Spinal cord (tissue), 10 donors: ENCODE results near the gene SPATA25. TPM values are rescaled to one million over a fixed set of nuclear protein-coding genes. Genes with fewer than 3 reads are reported as not detected.
A peak's percentile ranks its signal among the peaks of the same experiment; 100 is the strongest.

Experiments
- DNase-seq, 6 donors: peaks; one replicate each; pipeline versions ENCODE4 v3.0.0 to v3.0.0-alpha.2; 2013 to 2015; ENCODE audit warnings: low spot score in 6 of 6, low read depth in 4 of 6
- H3K27ac ChIP-seq: one replicate; pipeline ENCODE4 v1.5.1; 2013; ENCODE audit warnings: low read depth, low read length, control low read depth
- H3K27me3 ChIP-seq: one replicate; pipeline ENCODE4 v1.6.1; 2013; ENCODE audit warnings: low read length; ENCODE audit not compliant: control insufficient read depth, insufficient read depth
- H3K36me3 ChIP-seq: one replicate; pipeline ENCODE4 v1.6.1; 2013; ENCODE audit warnings: low read length; ENCODE audit not compliant: control insufficient read depth, insufficient read depth
- H3K4me1 ChIP-seq: one replicate; pipeline ENCODE4 v1.6.1; 2013; ENCODE audit warnings: low read length; ENCODE audit not compliant: control insufficient read depth, insufficient read depth
- H3K4me3 ChIP-seq: one replicate; pipeline ENCODE4 v1.5.1; 2013; ENCODE audit warnings: low read depth, low read length, control low read depth
- H3K9me3 ChIP-seq: one replicate; pipeline ENCODE4 v1.6.1; 2013; ENCODE audit warnings: low read length; ENCODE audit not compliant: control insufficient read depth, insufficient read depth
- WGBS: methylation state at CpG from one replicate; pipeline ENCODE4 v1.1.5; 2013; ENCODE audit warnings: missing lambda C conversion rate; ENCODE audit not compliant: insufficient coverage; 5-methylcytosine and 5-hydroxymethylcytosine counted together
- polyA plus RNA-seq, 2 donors: library from polyadenylated mRNA; unstranded; fragments of 120-200 nt; gene quantifications; one replicate each; pipeline ENCODE4 v1.2.1, GENCODE V29; 2013; ENCODE audit not compliant: insufficient read length in 2 of 2
- total RNA-seq, 2 donors: library from RNA; depleted of rRNA in 1 of 2; stranded (reverse); fragments of 120-200 nt in 1 of 2; fragments of >200 nt in 1 of 2; gene quantifications; one replicate each; pipeline versions ENCODE4 v1.2.3 to v1.2.4, GENCODE V29; 2013 to 2014
- donor health status: healthy.

Gene SPATA25
- total and polyA plus RNA-seq, 4 donors = 1.3 to 5.6 (median 2.8) TPM

DNA sequence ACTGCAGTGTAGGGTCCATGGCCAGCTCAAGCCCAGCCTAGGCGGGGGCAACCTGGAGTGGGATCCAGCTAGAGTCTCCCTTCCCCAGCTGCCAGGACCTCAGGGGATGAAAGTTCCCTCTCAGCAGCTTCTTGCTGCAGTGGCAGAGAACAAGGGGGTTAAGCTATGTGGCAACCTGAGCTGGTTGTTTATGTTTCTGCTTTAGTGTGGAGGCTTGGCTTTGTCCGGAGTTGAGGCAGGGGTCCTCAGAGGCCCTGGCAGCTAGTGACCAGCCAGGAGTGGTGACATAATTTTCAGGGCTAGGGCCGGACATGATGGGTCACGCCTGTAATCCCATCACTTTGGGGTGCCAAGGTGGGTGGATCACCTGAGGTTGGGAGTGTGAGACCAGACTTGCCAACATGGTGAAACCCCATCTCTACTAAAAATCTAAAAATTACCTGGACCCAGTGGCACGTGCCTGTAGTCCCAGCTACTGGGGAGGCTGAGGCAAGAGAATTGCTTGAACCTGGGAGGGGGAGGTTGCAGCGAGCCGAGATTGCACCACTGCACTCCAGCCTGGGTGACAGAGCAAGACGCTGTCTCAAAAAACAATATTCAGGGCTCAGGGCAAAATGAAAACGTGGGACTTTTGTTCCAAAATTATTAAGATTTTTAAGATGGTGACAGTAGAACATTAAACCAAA is 38.5 kb upstream of the SPATA25 start:
- Histone ChIP-seq H3K4me1 (no peaks in the 10 kb centered on the region), H3K27me3 (no peaks in the 10 kb centered on the region), H3K4me3 (no peak overlapping the region), H3K9me3 (no peaks in the 10 kb centered on the region), H3K27ac (no peak overlapping the region), H3K36me3 (no peaks in the 10 kb centered on the region)
- 64% methylated on average over 7 of the region's 9 CpGs for WGBS
- no peak for DNase-seq

- WGBS = 81% methylated on average over 14 of the region's 21 CpGs
- peak overlapping the region; percentile 82 for H3K27ac ChIP-seq
These were observed 37.2 kb upstream of the SPATA25 start for GRCh38 chr20:45924391-45925261.

DNA sequence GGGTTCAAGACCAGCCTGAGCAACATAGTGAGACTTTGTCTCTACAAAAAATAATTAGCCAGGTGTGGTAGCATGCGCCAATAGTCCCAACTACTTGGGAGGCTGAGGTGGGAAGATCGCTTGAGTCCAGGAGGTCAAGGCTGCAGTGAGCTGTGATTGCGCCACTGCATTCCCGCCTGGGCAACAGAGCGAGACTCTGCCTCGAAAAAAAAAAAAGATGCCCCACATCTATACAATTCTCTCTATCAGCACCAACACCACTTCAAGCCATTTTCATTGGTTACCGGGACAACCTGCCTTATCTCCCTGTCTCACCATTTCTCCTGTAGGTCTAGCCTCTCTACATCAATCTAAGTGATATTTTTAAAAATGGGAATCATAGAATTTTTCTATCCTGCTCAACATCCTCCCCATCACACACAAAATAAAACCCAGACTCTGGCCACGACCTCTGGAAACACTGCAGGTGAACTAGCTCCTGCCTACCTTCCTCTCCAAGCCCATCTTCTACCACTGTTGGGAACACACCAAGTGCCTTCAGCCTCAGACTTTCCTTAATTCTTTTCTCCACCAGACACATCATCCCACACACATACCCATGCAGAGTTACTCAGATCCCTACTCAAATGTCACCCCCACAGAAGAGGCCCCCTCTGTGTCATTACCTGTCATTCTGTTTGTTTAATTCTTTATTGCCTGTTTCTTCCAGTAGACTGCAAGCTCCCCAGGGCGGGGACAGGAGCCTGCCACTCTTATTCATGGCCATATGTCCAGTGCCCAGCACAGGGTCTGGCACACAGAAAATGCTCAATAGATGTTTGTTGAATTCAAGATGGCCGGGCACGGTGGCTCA is 34.1 kb upstream of the SPATA25 start:
- Histone ChIP-seq H3K4me3 (no peak overlapping the region), H3K9me3 (no peaks in the 10 kb centered on the region), H3K4me1 (peaks cover 8% of the 10 kb centered on the region), H3K27me3 (no peaks in the 10 kb centered on the region), H3K36me3 (no peaks in the 10 kb centered on the region), H3K27ac (peak overlapping the region; percentile 78)
- DNase-seq = no peak
- 83% methylated on average over 9 of the region's 11 CpGs for WGBS

More at GRCh38 chr20:45924391-45925261, 37.2 kb upstream of the SPATA25 start:
- Histone ChIP-seq H3K27me3 (no peaks in the 10 kb centered on the region), H3K4me1 (peaks cover 7% of the 10 kb centered on the region), H3K36me3 (no peaks in the 10 kb centered on the region), H3K9me3 (no peaks in the 10 kb centered on the region), H3K4me3 (no peak overlapping the region)
- DNase-seq = peak in 2 of 6 donors; percentile 39 to 78

- H3K27me3 ChIP-seq = no peaks in the 10 kb centered on the region
- no peak for DNase-seq
- H3K4me1 ChIP-seq = peaks cover 8% of the 10 kb centered on the region
- no peak overlapping the region for H3K4me3 ChIP-seq
- H3K27ac ChIP-seq = peak overlapping the region; percentile 78
- 75% methylated on average over 5 of the region's 9 CpGs for WGBS
- H3K36me3 ChIP-seq = no peaks in the 10 kb centered on the region
- no peaks in the 10 kb centered on the region for H3K9me3 ChIP-seq
These were observed 33.3 kb upstream of the SPATA25 start for GRCh38 chr20:45920462-45921336.

- peak in 2 of 6 donors; percentile 2 to 81 for DNase-seq
- 34% methylated on average over 6 of the region's 11 CpGs for WGBS
- Histone ChIP-seq H3K9me3 (no peaks in the 10 kb centered on the region), H3K4me3 (no peak overlapping the region), H3K4me1 (peaks cover 8% of the 10 kb centered on the region), H3K27ac (peak overlapping the region; percentile 78), H3K27me3 (no peaks in the 10 kb centered on the region), H3K36me3 (no peaks in the 10 kb centered on the region)
These were observed 32.3 kb upstream of the SPATA25 start for GRCh38 chr20:45919542-45920399.

- no peaks in the 10 kb centered on the region for H3K36me3 ChIP-seq
- H3K4me3 ChIP-seq = no peak overlapping the region
- peaks cover 8% of the 10 kb centered on the region for H3K4me1 ChIP-seq
- no peaks in the 10 kb centered on the region for H3K9me3 ChIP-seq
- peak overlapping the region; percentile 74 for H3K27ac ChIP-seq
- 94% methylated on average over 9 of the region's 12 CpGs for WGBS
- no peaks in the 10 kb centered on the region for H3K27me3 ChIP-seq
- DNase-seq = no peak
These were observed 31.5 kb upstream of the SPATA25 start for GRCh38 chr20:45918779-45919537.

GRCh38 chr20:45918182-45918737 is 30.8 kb upstream of the SPATA25 start:
- peak overlapping the region; percentile 74 for H3K27ac ChIP-seq
- H3K4me1 ChIP-seq = peaks cover 8% of the 10 kb centered on the region
- H3K36me3 ChIP-seq = no peaks in the 10 kb centered on the region
- 61% methylated on average over 4 of the region's 5 CpGs for WGBS
- no peak overlapping the region for H3K4me3 ChIP-seq
- no peaks in the 10 kb centered on the region for H3K9me3 ChIP-seq
- no peak for DNase-seq
- no peaks in the 10 kb centered on the region for H3K27me3 ChIP-seq

DNA sequence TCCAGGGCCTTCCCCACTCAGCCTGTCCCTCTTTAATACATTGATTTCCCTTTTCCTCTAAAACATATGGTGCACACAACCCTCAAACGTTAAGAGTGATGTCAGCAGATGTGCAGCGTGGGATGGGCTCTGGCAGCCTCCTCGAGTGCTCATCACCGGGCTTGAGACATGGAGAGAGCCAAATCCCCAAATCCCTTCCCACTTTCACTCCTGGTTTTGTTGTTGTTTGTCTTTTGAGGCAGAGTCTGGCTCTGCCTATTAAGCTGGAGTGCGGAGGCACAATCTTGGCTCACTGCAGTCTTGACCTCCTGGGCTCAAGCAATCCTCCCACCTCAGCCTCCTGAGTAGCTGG is 30.3 kb upstream of the SPATA25 start:
- peak in 2 of 6 donors; percentile 3 to 41 for DNase-seq
- no peaks in the 10 kb centered on the region for H3K36me3 ChIP-seq
- WGBS = 67% methylated on average over 2 of the region's 5 CpGs
- H3K27ac ChIP-seq = peak overlapping the region; percentile 74
- H3K9me3 ChIP-seq = no peaks in the 10 kb centered on the region
- no peak overlapping the region for H3K4me3 ChIP-seq
- peaks cover 10% of the 10 kb centered on the region for H3K4me1 ChIP-seq
- no peaks in the 10 kb centered on the region for H3K27me3 ChIP-seq
